Measurements from ENCODE around the gene MAGEF1.

GRCh38 chr3:184678317-184679055, 33.4 kb downstream of the MAGEF1 start:
- TF ChIP-seq CTCF (conservative IDR thresholded peaks at IDR 0.05; ENCODE audit: low read depth in 2 of 2) = no peak
- TF ChIP-seq CREB1 (CRISPR knock-in tag; IDR thresholded peaks at IDR 0.05; ENCODE audit: low read depth) = no peak
- no peak for TF ChIP-seq POLR2AphosphoS5 (IDR thresholded peaks at IDR 0.05; ENCODE audit: low read depth)
- TF ChIP-seq EZH2 (IDR thresholded peaks at IDR 0.05; ENCODE audit: low read depth, unreplicated experiment) = no peak
- no peak for TF ChIP-seq EZH2phosphoT487 (IDR thresholded peaks at IDR 0.05; ENCODE audit: unreplicated experiment)
- TF ChIP-seq ZNF462 (CRISPR knock-in tag; IDR thresholded peaks at IDR 0.05) = no peak
- no peak for TF ChIP-seq REST (IDR thresholded peaks at IDR 0.05; ENCODE audit: unreplicated experiment)
- no peak for TF ChIP-seq ZNF331 (CRISPR knock-in tag; IDR thresholded peaks at IDR 0.05; ENCODE audit: low read depth)
- TF ChIP-seq ETS1 (IDR thresholded peaks at IDR 0.05) = no peak
- no peak for TF ChIP-seq ZNF114 (CRISPR knock-in tag; IDR thresholded peaks at IDR 0.05)
- no peak for TF ChIP-seq NANOG (IDR thresholded peaks at IDR 0.05; ENCODE audit: borderline replicate concordance)
